WTC11 (cell line): ENCODE results near the gene VTI1B. TPM values are rescaled to one million over a fixed set of nuclear protein-coding genes. Genes with fewer than 3 reads are reported as not detected.

ENCODE experiments used
- ATAC-seq: fragments of 200-7000 bp; cut with Tn5 transposase; 2 replicates; pipeline ENCODE4 v1.10.0; 2021; ENCODE audit warnings: mild to moderate bottlenecking, moderate library complexity
- CTCF ChIA-PET: fragments of 300-600 bp; sonication (Branson Sonifier 250); formaldehyde crosslinking; loops from one replicate; lab custom pipeline; 2021; ENCODE audit warnings: antibody characterized with exemption; lab: Charles Lee
- POLR2A ChIA-PET: fragments of 350-600 bp; sonication (Branson Sonifier 250); formaldehyde crosslinking; loops from one replicate; lab custom pipeline; 2021; ENCODE audit warnings: antibody characterized with exemption; lab: Charles Lee
- DNase-seq: peaks from one replicate; pipeline ENCODE4 v3.0.0; 2021; ENCODE audit warnings: low spot score
- H3K27ac Mint-ChIP-seq: 2 replicates; pipeline ENCODE4 v1.8.0; 2021; ENCODE audit warnings: mixed read lengths
- H3K27me3 Mint-ChIP-seq: 2 replicates; pipeline ENCODE4 v1.8.0; 2021; ENCODE audit warnings: low read depth, mild to moderate bottlenecking, moderate library complexity, mixed read lengths
- H3K36me3 Mint-ChIP-seq: 2 replicates; pipeline ENCODE4 v1.8.0; 2021; ENCODE audit warnings: mixed read lengths
- H3K4me1 Mint-ChIP-seq: 2 replicates; pipeline ENCODE4 v1.8.0; 2022; ENCODE audit warnings: mixed read lengths
- H3K4me3 Mint-ChIP-seq: 2 replicates; pipeline ENCODE4 v1.8.0; 2021; ENCODE audit warnings: mild to moderate bottlenecking, moderate library complexity, mixed read lengths
- H3K9me3 Mint-ChIP-seq: 2 replicates; pipeline ENCODE4 v1.8.0; 2021; ENCODE audit warnings: mixed read lengths
- AFF4 ChIP-seq: sonication (generic); formaldehyde crosslinking; IDR thresholded peaks from 2 replicates; pipeline ENCODE4 v1.8.1; 2023; ENCODE audit warnings: mild to moderate bottlenecking, missing genetic modification reagents, borderline replicate concordance
- AR ChIP-seq: fragments of 250-450 bp; sonication (Bioruptor Pico); IDR thresholded peaks from 2 replicates; pipeline ENCODE4 v1.9.0; 2021; ENCODE audit warnings: mild to moderate bottlenecking
- ATF3 ChIP-seq: sonication (generic); formaldehyde crosslinking; conservative IDR thresholded peaks from 2 replicates; pipeline ENCODE4 v1.8.1; 2022; ENCODE audit warnings: mild to moderate bottlenecking, missing genetic modification reagents
- CREM ChIP-seq: sonication (generic); formaldehyde crosslinking; IDR thresholded peaks from 2 replicates; pipeline ENCODE4 v1.8.1; 2022; ENCODE audit warnings: mild to moderate bottlenecking, missing genetic modification reagents, moderate library complexity
- E2F5 ChIP-seq: sonication (generic); formaldehyde crosslinking; IDR thresholded peaks from 2 replicates; pipeline ENCODE4 v1.8.1; 2022; ENCODE audit warnings: mild to moderate bottlenecking, moderate library complexity, missing genetic modification reagents
- GRHL2 ChIP-seq: fragments of 250-450 bp; sonication (Bioruptor Pico); IDR thresholded peaks from 2 replicates; pipeline ENCODE4 v1.8.0; 2022; ENCODE audit warnings: mild to moderate bottlenecking, moderate library complexity; ENCODE audit not compliant: insufficient replicate concordance, severe bottlenecking
- RELA ChIP-seq: sonication (generic); formaldehyde crosslinking; IDR thresholded peaks from 2 replicates; pipeline ENCODE4 v1.8.1; 2022; ENCODE audit warnings: missing genetic modification reagents, mild to moderate bottlenecking, borderline replicate concordance
- RORB ChIP-seq: fragments of 250-450 bp; sonication (Bioruptor Pico); IDR thresholded peaks from 2 replicates; pipeline ENCODE4 v1.9.0; 2021; ENCODE audit warnings: mild to moderate bottlenecking
- SMAD3 ChIP-seq: sonication (generic); formaldehyde crosslinking; IDR thresholded peaks from 2 replicates; pipeline ENCODE4 v1.8.0; 2022; ENCODE audit warnings: missing genetic modification reagents, mild to moderate bottlenecking, borderline replicate concordance
- TEAD4 ChIP-seq: sonication (generic); formaldehyde crosslinking; IDR thresholded peaks from 2 replicates; pipeline ENCODE4 v1.8.0; 2022; ENCODE audit warnings: mild to moderate bottlenecking, missing genetic modification reagents
- USF1 ChIP-seq: sonication (generic); formaldehyde crosslinking; IDR thresholded peaks from 2 replicates; pipeline ENCODE4 v1.8.0; 2022; ENCODE audit warnings: mild to moderate bottlenecking, missing genetic modification reagents
- ZNF138 ChIP-seq: sonication (generic); formaldehyde crosslinking; conservative IDR thresholded peaks from 2 replicates; pipeline ENCODE4 v1.8.1; 2022; ENCODE audit warnings: mild to moderate bottlenecking, moderate library complexity, missing genetic modification reagents
- ZNF219 ChIP-seq: sonication (generic); formaldehyde crosslinking; IDR thresholded peaks from 2 replicates; pipeline ENCODE4 v1.8.0; 2023; ENCODE audit warnings: missing genetic modification reagents, mild to moderate bottlenecking, borderline replicate concordance
- ZNF263 ChIP-seq: sonication (generic); formaldehyde crosslinking; IDR thresholded peaks from 2 replicates; pipeline ENCODE4 v1.8.1; 2022; ENCODE audit warnings: low read depth, mild to moderate bottlenecking, moderate library complexity, missing genetic modification reagents
- ZNF317 ChIP-seq: sonication (generic); formaldehyde crosslinking; IDR thresholded peaks from 2 replicates; pipeline ENCODE4 v1.8.1; 2023; ENCODE audit warnings: low read depth, mild to moderate bottlenecking, moderate library complexity, missing genetic modification reagents, borderline replicate concordance
- ZNF416 ChIP-seq: fragments of 250-450 bp; sonication (Bioruptor Pico); IDR thresholded peaks from 2 replicates; pipeline ENCODE4 v1.9.0; 2021; ENCODE audit warnings: mild to moderate bottlenecking, inconsistent platforms
- ZNF532 ChIP-seq: fragments of 250-450 bp; sonication (Bioruptor Pico); IDR thresholded peaks from 2 replicates; pipeline ENCODE4 v1.9.0; 2021; ENCODE audit warnings: mild to moderate bottlenecking, borderline replicate concordance
- total RNA-seq: library from RNA; stranded (reverse); gene quantifications from 3 replicates; pipeline ENCODE4 v1.2.3, GENCODE V29; 2021

VTI1B gene
- total RNA-seq, 1 experiment from 2014 or later, result 108 TPM

GRCh38 chr14:67650694-67651093 lies 23.7 kb downstream of the VTI1B start (continued):
- no peak for TF ChIP-seq AFF4
- no peak for TF ChIP-seq RELA (CRISPR knock-in tag)
- no peak for TF ChIP-seq ZNF219 (CRISPR knock-in tag)
- no peak for TF ChIP-seq TEAD4 (CRISPR knock-in tag)
- no peak for TF ChIP-seq ZNF532
- TF ChIP-seq ATF3 (CRISPR knock-in tag), result no peak

GRCh38 chr14:67650151-67650550 lies 24.3 kb downstream of the VTI1B start:
- no peak overlapping the region for H3K27ac Mint-ChIP-seq
- ChIA-PET POLR2A (no interaction called here), CTCF (interaction anchor here (1.5 kb wide), 1 partner anchor 223 kb away, joined by 3 read pairs; no protein-coding TSS in a partner anchor)
- no peaks in the 10 kb centered on the region for H3K27me3 Mint-ChIP-seq
- no peak for ATAC-seq
- peaks cover 58% of the 10 kb centered on the region for H3K36me3 Mint-ChIP-seq
- DNase-seq, result no peak
- H3K4me1 Mint-ChIP-seq, result no peaks in the 10 kb centered on the region
- H3K4me3 Mint-ChIP-seq, result no peak overlapping the region
- H3K9me3 Mint-ChIP-seq, result no peaks in the 10 kb centered on the region
- no peak for TF ChIP-seq ZNF138 (CRISPR knock-in tag)
- no peak for TF ChIP-seq ZNF263 (CRISPR knock-in tag)
- TF ChIP-seq AFF4, result no peak
- TF ChIP-seq ZNF416 (CRISPR knock-in tag), result no peak
- TF ChIP-seq USF1 (CRISPR knock-in tag), result no peak
- TF ChIP-seq ZNF317 (CRISPR knock-in tag), result no peak
- no peak for TF ChIP-seq E2F5 (CRISPR knock-in tag)
- TF ChIP-seq CREM (CRISPR knock-in tag), result no peak
- TF ChIP-seq GRHL2 (CRISPR knock-in tag), result no peak
- no peak for TF ChIP-seq RORB (CRISPR knock-in tag)
- no peak for TF ChIP-seq SMAD3 (CRISPR knock-in tag)
- no peak for TF ChIP-seq AR (CRISPR knock-in tag)
